ENCODE measurements around the gene MOXD1.

GRCh38 chr6:132414761-132415160 is 13.5 kb upstream of the MOXD1 start:
- TF ChIP-seq CTCF (IDR thresholded peaks at IDR 0.05) (no peak), POLR2A (IDR thresholded peaks at IDR 0.05) (no peak), EP300 (IDR thresholded peaks at IDR 0.05) (no peak)

Measured in tibial nerve (tissue), 4 donors.